WERI-Rb-1 (cell line): Measurements from ENCODE around the gene GREM2.

Source experiments
- DNase-seq: peaks from one replicate; pipeline ENCODE4 v3.0.0-alpha.2; 2020
- H3K27ac ChIP-seq: fragments of 250-450 bp; sonication (Bioruptor Pico); 2 replicates; pipeline ENCODE4 v1.5.1; 2020; ENCODE audit warnings: mild to moderate bottlenecking, moderate library complexity
- H3K27me3 ChIP-seq: fragments of 250-450 bp; sonication (Bioruptor Pico); 2 replicates; pipeline ENCODE4 v1.5.1; 2021; ENCODE audit warnings: mild to moderate bottlenecking, low read depth, moderate library complexity; ENCODE audit not compliant: insufficient read depth, severe bottlenecking
- H3K36me3 ChIP-seq: fragments of 250-450 bp; sonication (Bioruptor Pico); 2 replicates; pipeline ENCODE4 v1.5.1; 2020; ENCODE audit warnings: mild to moderate bottlenecking, moderate library complexity
- H3K4me3 ChIP-seq: 2 replicates; pipeline ENCODE4 v1.5.1; 2011; ENCODE audit warnings: low read depth, mild to moderate bottlenecking, control low read depth, low read length
- H3K9me3 ChIP-seq: fragments of 250-450 bp; sonication (Bioruptor Pico); 2 replicates; pipeline ENCODE4 v1.5.1; 2021; ENCODE audit warnings: mild to moderate bottlenecking, moderate library complexity; ENCODE audit not compliant: severe bottlenecking
- CTCF ChIP-seq: IDR thresholded peaks from 2 replicates; pipeline ENCODE4 v1.5.1; 2011; ENCODE audit warnings: low read depth, mild to moderate bottlenecking, control low read depth, inconsistent platforms, low read length

Gene GREM2

DNA sequence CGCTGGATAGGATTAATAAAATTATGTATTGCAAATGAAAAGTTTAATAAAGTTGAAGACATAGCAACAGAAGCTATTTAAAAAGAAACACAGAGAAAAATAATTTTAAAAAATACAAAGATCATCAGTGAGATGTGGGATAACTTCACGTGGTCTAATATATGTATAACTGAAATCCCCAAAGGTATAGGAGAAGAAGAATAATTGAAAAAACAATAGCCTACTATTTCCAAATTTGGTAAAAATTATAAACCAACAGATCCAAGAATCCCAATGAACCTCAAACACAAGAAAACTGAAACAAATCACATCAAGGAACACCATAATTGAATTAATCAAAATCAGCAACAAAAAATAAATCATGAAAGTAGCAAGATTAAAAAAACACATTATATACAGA, 44.9 kb downstream of the GREM2 start:
- TF ChIP-seq CTCF: no peak
- Histone ChIP-seq H3K27me3 (no peaks in the 10 kb centered on the region), H3K4me3 (no peak overlapping the region), H3K27ac (no peak overlapping the region), H3K9me3 (peaks cover 2% of the 10 kb centered on the region), H3K36me3 (no peaks in the 10 kb centered on the region)
- DNase-seq: no peak

GRCh38 chr1:240562779-240563178, 49.2 kb downstream of the GREM2 start:
- Histone ChIP-seq H3K36me3 (no peaks in the 10 kb centered on the region), H3K27ac (peak overlapping the region; percentile 64), H3K4me3 (peak overlapping the region; percentile 37), H3K9me3 (peaks cover 2% of the 10 kb centered on the region), H3K27me3 (no peaks in the 10 kb centered on the region)
- DNase-seq: no peak
- no peak for TF ChIP-seq CTCF

- DNase-seq: peak; percentile 66
- TF ChIP-seq CTCF: no peak
- peak overlapping the region; percentile 37 for H3K4me3 ChIP-seq
Measured at GRCh38 chr1:240562111-240562590, 49.8 kb downstream of the GREM2 start.

GRCh38 chr1:240559781-240560180, 52.2 kb downstream of the GREM2 start:
- Histone ChIP-seq H3K36me3 (no peaks in the 10 kb centered on the region), H3K27me3 (no peaks in the 10 kb centered on the region), H3K4me3 (no peak overlapping the region), H3K27ac (no peak overlapping the region), H3K9me3 (peaks cover 2% of the 10 kb centered on the region)
- TF ChIP-seq CTCF: no peak
- DNase-seq: no peak

More at GRCh38 chr1:240562111-240562590, 49.8 kb downstream of the GREM2 start:
- Histone ChIP-seq H3K27ac (peak overlapping the region; percentile 64), H3K36me3 (no peaks in the 10 kb centered on the region), H3K9me3 (peaks cover 2% of the 10 kb centered on the region), H3K27me3 (no peaks in the 10 kb centered on the region)

GRCh38 chr1:240555524-240555923, 56.4 kb downstream of the GREM2 start:
- no peak overlapping the region for H3K4me3 ChIP-seq
- H3K27ac ChIP-seq: no peak overlapping the region
- no peaks in the 10 kb centered on the region for H3K9me3 ChIP-seq
- no peak for DNase-seq
- TF ChIP-seq CTCF: no peak
- no peaks in the 10 kb centered on the region for H3K27me3 ChIP-seq
- no peaks in the 10 kb centered on the region for H3K36me3 ChIP-seq

- H3K4me3 ChIP-seq: no peak overlapping the region
- DNase-seq: no peak
- no peaks in the 10 kb centered on the region for H3K9me3 ChIP-seq
- no peak overlapping the region for H3K27ac ChIP-seq
- no peak for TF ChIP-seq CTCF
- no peaks in the 10 kb centered on the region for H3K36me3 ChIP-seq
- no peaks in the 10 kb centered on the region for H3K27me3 ChIP-seq
Measured at GRCh38 chr1:240553351-240553750, 58.6 kb downstream of the GREM2 start.
